ENCODE results near the gene JPH4. TPM values are rescaled to one million over a fixed set of nuclear protein-coding genes. Genes with fewer than 3 reads are reported as not detected.

Gene JPH4
- total and polyA plus RNA-seq, 2 donors = 0.14 to 0.59 TPM

DNA sequence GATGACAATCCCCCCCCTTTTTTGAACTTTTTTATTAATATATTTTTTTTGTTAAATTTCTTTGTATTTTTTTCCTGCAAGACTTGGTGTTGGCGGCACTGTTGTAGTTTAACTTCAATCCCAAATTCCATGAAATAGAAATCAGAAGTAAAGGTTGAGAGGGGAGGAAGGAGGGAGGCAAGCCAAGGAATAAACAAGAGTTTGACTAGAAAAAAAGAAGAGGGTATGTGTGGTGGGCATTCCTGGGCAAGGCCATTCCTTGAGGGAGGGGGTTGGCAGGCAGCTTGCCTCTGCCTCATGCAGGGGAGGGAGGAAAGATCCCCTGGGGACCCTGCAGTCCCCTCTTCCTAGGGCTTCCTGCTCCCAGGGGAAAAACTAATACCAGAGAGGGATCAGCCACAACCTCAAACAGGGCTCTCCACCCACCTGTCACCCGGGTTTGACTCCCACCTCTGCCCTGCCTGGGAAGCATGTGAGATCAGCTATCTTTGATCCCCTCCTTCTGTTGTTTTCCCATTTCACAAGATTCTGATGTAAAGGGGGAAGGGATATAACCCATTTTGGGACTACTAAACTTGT lies 10.5 kb downstream of the JPH4 start:
- H3K27me3 ChIP-seq (ENCODE audit: control insufficient read depth in 2 of 2, insufficient read depth in 1 of 2, low read length in 1 of 2) = peaks cover 0 to 24% of the 10 kb centered on the region in 2 donors
- H3K36me3 ChIP-seq (ENCODE audit: control insufficient read depth in 2 of 2, insufficient read depth in 2 of 2, low read length in 1 of 2) = peaks cover 26 to 27% of the 10 kb centered on the region in 2 donors
- H3K4me3 ChIP-seq (ENCODE audit: low read length in 2 of 2) = peak overlapping the region; percentile 73 to 91
- peaks cover 9 to 21% of the 10 kb centered on the region in 2 donors for H3K4me1 ChIP-seq (ENCODE audit: control insufficient read depth in 2 of 2, insufficient read depth in 2 of 2, low read length in 2 of 2)
- peak overlapping the region; percentile 73 to 87 for H3K27ac ChIP-seq (ENCODE audit: low read depth in 1 of 2, low read length in 1 of 2)
- DNase-seq (ENCODE audit: low read depth in 6 of 9, low spot score in 9 of 9) = no peak
- WGBS = 67% methylated on average over 2 of the region's 2 CpGs
- no peaks in the 10 kb centered on the region for H3K9me3 ChIP-seq (ENCODE audit: control insufficient read depth in 2 of 2, insufficient read depth in 1 of 2, low read length in 1 of 2)

DNA sequence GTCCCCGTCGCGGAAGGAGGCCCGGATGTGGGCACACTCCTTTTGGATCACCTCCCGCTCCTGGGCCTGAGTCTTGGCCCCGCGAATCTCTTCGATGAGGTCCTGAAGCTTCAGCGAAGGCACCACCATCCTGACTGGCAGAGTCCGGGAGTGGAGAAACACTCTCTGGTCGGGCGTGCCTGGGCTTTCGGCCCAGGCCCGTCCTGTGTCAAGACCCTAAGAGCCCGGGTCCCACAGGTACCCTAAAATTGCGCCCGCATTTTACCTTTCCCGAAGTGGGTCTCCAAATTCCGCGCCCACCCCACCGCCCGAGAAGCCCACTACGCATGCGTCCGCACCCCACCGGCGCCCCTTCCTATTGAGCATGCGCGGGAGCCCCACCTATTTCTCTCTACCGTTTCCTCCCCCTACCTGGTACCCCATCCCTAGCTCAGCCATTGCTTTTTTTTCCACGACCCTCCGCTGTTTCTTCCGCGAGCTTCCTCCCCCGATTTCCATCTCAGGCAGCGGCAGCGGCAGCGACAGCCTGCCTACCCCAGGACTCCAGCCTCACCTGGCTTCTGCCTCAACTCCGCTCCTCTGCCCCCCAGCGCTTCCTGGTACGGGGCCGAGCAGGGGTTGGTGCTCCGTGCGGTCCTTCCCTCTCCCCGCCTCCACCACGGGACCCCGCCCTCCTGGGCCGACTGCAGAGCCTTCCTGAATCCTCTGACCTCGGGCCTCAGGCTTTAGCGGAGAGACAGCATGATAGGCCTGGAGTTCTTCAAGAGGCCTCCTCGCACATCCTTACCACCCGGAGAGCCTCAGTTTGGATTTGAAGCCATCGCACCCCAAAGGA lies 11.2 kb downstream of the JPH4 start, which contains the start of gene AP1G2:
AP1G2 (minus strand) TSS at position 606 of the 835 bp plus-strand sequence; CDS start at position 129, 477 bp downstream.
- under 1% methylated on average over 53 of the region's 53 CpGs for WGBS
- H3K4me3 ChIP-seq (ENCODE audit: low read length in 2 of 2) = peak within 1 kb of the TSS; percentile 73 to 91
- peak in 8 of 9 donors; percentile 72 to 92 (median 83) for DNase-seq (ENCODE audit: low read depth in 6 of 9, low spot score in 9 of 9)

DNA sequence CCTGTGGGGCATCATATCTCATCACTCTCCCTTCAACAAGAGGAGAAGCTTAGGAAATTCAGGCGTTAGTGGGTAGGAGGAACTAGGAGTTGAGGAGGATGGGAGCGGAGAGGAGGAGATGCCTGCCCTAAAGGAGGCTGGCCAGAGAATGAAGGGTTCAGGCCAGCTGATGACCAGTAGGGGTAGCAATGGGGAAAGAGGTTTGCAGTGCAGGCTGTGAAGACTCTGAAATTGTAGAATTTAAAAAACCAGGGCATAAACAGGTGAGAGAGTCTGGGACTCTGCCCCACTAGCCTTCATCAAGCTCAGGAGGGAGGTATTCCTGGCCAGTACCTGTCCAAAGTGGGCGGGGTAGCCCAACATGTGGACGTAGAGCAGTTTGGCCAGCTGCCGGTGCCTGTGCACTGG lies 11.8 kb downstream of the JPH4 start:
- Histone ChIP-seq H3K27me3 (ENCODE audit: control insufficient read depth in 2 of 2, insufficient read depth in 1 of 2, low read length in 1 of 2) (peaks cover 0 to 10% of the 10 kb centered on the region in 2 donors), H3K9me3 (ENCODE audit: control insufficient read depth in 2 of 2, insufficient read depth in 1 of 2, low read length in 1 of 2) (no peaks in the 10 kb centered on the region), H3K4me3 (ENCODE audit: low read length in 2 of 2) (peak overlapping the region; percentile 73 to 91), H3K4me1 (ENCODE audit: control insufficient read depth in 2 of 2, insufficient read depth in 2 of 2, low read length in 2 of 2) (peaks cover 9 to 21% of the 10 kb centered on the region in 2 donors), H3K27ac (ENCODE audit: low read depth in 1 of 2, low read length in 1 of 2) (peak overlapping the region in 1 of 2 donors; percentile 43), H3K36me3 (ENCODE audit: control insufficient read depth in 2 of 2, insufficient read depth in 2 of 2, low read length in 1 of 2) (peaks cover 34 to 37% of the 10 kb centered on the region in 2 donors)
- no peak for DNase-seq (ENCODE audit: low read depth in 6 of 9, low spot score in 9 of 9)
- 44% methylated on average over 5 of the region's 5 CpGs for WGBS

More for the DNA sequence above, 11.2 kb downstream of the JPH4 start, which contains the start of gene AP1G2:
- Histone ChIP-seq H3K9me3 (ENCODE audit: control insufficient read depth in 2 of 2, insufficient read depth in 1 of 2, low read length in 1 of 2) (no peaks in the 10 kb centered on the region), H3K27me3 (ENCODE audit: control insufficient read depth in 2 of 2, insufficient read depth in 1 of 2, low read length in 1 of 2) (peaks cover 0 to 17% of the 10 kb centered on the region in 2 donors), H3K36me3 (ENCODE audit: control insufficient read depth in 2 of 2, insufficient read depth in 2 of 2, low read length in 1 of 2) (peaks cover 27 to 30% of the 10 kb centered on the region in 2 donors), H3K27ac (ENCODE audit: low read depth in 1 of 2, low read length in 1 of 2) (peak within 1 kb of the TSS; percentile 73 to 87), H3K4me1 (ENCODE audit: control insufficient read depth in 2 of 2, insufficient read depth in 2 of 2, low read length in 2 of 2) (peaks cover 9 to 21% of the 10 kb centered on the region in 2 donors)

DNA sequence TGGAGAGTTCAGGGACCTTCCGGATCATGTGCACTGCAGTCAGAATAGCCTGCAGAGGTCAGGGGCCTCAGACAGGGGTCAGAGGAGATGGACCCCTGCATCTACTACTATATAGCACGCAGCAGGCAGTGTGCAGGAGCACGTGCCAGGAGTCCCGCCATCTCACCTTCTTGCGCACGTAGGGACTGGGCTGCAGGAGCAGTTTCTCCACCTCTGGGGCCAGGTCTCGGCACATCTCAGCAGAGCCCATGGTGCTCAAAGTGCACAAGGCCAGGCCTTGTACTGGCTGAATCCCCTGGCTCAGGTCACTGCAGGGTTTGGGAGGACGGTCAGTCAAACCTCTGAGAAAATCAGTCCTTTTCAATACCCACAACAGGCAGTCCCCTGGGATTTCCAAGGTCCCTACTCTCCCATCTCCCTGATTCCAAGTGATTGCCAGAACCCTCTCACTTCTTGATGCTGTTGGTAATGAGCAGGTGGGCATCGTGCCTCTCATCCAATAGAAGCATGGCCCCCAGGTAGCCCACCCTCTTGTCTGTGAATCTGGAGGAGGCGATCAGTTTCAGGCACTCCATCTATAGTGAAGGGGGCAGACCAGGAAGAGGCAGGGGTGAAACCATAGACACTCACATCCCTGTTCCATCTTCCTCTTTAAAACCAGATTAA lies 12.3 kb downstream of the JPH4 start:
- DNase-seq (ENCODE audit: low read depth in 6 of 9, low spot score in 9 of 9) = no peak
- peaks cover 39 to 42% of the 10 kb centered on the region in 2 donors for H3K36me3 ChIP-seq (ENCODE audit: control insufficient read depth in 2 of 2, insufficient read depth in 2 of 2, low read length in 1 of 2)
- H3K27ac ChIP-seq (ENCODE audit: low read depth in 1 of 2, low read length in 1 of 2) = no peak overlapping the region
- H3K9me3 ChIP-seq (ENCODE audit: control insufficient read depth in 2 of 2, insufficient read depth in 1 of 2, low read length in 1 of 2) = no peaks in the 10 kb centered on the region
- peaks cover 0 to 5% of the 10 kb centered on the region in 2 donors for H3K27me3 ChIP-seq (ENCODE audit: control insufficient read depth in 2 of 2, insufficient read depth in 1 of 2, low read length in 1 of 2)
- 98% methylated on average over 10 of the region's 10 CpGs for WGBS
- H3K4me1 ChIP-seq (ENCODE audit: control insufficient read depth in 2 of 2, insufficient read depth in 2 of 2, low read length in 2 of 2) = peaks cover 9 to 21% of the 10 kb centered on the region in 2 donors
- H3K4me3 ChIP-seq (ENCODE audit: low read length in 2 of 2) = no peak overlapping the region

DNA sequence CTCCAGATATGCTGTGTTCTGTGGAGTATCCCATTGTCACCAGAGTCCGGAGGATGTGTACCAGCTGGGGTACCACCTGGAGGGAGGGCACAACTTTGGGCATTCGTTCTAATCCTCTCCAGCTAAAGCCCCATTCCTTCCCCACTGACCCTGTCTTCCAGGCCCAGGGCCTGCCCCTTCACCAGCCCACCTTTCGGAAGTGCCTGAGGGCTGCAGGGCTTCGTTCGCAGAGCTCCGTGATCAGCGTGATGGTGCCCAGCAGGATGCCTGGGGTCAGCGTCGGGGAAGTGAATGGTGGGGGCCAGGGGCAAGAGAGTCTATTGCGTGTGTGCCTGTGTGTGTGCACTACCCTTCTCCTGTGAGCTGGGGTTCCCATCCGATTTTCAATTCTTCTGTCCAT lies 13.0 kb downstream of the JPH4 start:
- DNase-seq (ENCODE audit: low read depth in 6 of 9, low spot score in 9 of 9) = no peak
- WGBS = 97% methylated on average over 11 of the region's 11 CpGs
- H3K36me3 ChIP-seq (ENCODE audit: control insufficient read depth in 2 of 2, insufficient read depth in 2 of 2, low read length in 1 of 2) = peaks cover 42 to 48% of the 10 kb centered on the region in 2 donors
- H3K4me3 ChIP-seq (ENCODE audit: low read length in 2 of 2) = no peak overlapping the region
- no peak overlapping the region for H3K27ac ChIP-seq (ENCODE audit: low read depth in 1 of 2, low read length in 1 of 2)
- no peaks in the 10 kb centered on the region for H3K27me3 ChIP-seq (ENCODE audit: control insufficient read depth in 2 of 2, insufficient read depth in 1 of 2, low read length in 1 of 2)
- H3K9me3 ChIP-seq (ENCODE audit: control insufficient read depth in 2 of 2, insufficient read depth in 1 of 2, low read length in 1 of 2) = no peaks in the 10 kb centered on the region
- peaks cover 9 to 21% of the 10 kb centered on the region in 2 donors for H3K4me1 ChIP-seq (ENCODE audit: control insufficient read depth in 2 of 2, insufficient read depth in 2 of 2, low read length in 2 of 2)

DNA sequence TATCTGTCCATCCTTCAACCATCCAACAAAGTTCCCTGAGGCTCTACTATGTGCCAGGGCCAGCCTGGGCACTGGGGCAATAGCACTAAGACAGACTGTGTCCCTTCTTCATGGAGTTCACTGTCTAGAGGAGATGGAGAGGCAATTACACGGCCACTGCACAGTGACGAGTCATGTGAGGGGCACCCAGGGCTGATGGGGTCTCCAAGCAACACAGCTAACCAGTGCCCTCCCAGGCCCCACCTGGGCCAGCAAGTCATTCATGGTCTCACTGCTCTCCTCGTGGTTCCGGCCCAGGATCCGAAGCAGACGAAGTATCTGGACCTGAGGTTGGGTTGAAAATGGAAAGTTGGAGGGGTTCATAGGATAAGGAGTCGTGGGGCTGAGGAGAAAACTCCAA lies 13.7 kb downstream of the JPH4 start:
- Histone ChIP-seq H3K27ac (ENCODE audit: low read depth in 1 of 2, low read length in 1 of 2) (no peak overlapping the region), H3K9me3 (ENCODE audit: control insufficient read depth in 2 of 2, insufficient read depth in 1 of 2, low read length in 1 of 2) (no peaks in the 10 kb centered on the region), H3K4me3 (ENCODE audit: low read length in 2 of 2) (no peak overlapping the region), H3K27me3 (ENCODE audit: control insufficient read depth in 2 of 2, insufficient read depth in 1 of 2, low read length in 1 of 2) (no peaks in the 10 kb centered on the region), H3K36me3 (ENCODE audit: control insufficient read depth in 2 of 2, insufficient read depth in 2 of 2, low read length in 1 of 2) (peaks cover 48 to 54% of the 10 kb centered on the region in 2 donors), H3K4me1 (ENCODE audit: control insufficient read depth in 2 of 2, insufficient read depth in 2 of 2, low read length in 2 of 2) (peaks cover 9 to 21% of the 10 kb centered on the region in 2 donors)
- 96% methylated on average over 7 of the region's 7 CpGs for WGBS
- no peak for DNase-seq (ENCODE audit: low read depth in 6 of 9, low spot score in 9 of 9)

DNA sequence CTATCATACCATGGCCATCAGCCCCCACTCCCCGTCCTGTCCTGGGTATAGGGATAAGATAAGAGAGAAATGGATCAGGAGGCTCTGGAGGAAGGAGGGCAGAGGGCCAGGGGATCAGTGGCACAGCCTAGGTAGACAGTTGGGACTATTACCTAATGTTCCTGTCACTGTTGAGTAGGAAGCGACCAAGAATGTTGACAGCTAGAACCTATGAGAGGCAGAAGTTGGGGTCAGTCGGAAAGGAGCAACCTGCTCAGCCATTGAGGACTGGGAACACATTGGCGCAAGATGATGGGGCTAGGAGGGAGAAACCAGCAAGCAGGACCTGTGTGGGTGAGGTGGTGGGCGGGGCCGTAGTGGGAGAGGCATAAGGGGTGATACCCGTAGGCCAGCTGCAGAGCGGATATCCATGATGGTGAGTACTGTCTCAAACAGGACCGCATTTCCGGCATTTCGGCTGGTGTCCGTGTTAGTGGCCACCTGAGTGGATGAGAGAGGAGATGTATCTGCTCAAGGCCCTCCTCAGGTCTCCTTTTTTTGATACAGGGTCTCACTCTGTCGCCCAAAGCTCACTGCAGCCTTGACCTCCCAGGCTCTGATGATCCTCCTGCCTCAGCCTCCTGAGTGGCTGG lies 14.3 kb downstream of the JPH4 start:
- Histone ChIP-seq H3K27ac (ENCODE audit: low read depth in 1 of 2, low read length in 1 of 2) (no peak overlapping the region), H3K4me1 (ENCODE audit: control insufficient read depth in 2 of 2, insufficient read depth in 2 of 2, low read length in 2 of 2) (peaks cover 9 to 21% of the 10 kb centered on the region in 2 donors), H3K27me3 (ENCODE audit: control insufficient read depth in 2 of 2, insufficient read depth in 1 of 2, low read length in 1 of 2) (no peaks in the 10 kb centered on the region), H3K9me3 (ENCODE audit: control insufficient read depth in 2 of 2, insufficient read depth in 1 of 2, low read length in 1 of 2) (no peaks in the 10 kb centered on the region), H3K4me3 (ENCODE audit: low read length in 2 of 2) (no peak overlapping the region), H3K36me3 (ENCODE audit: control insufficient read depth in 2 of 2, insufficient read depth in 2 of 2, low read length in 1 of 2) (peaks cover 54 to 60% of the 10 kb centered on the region in 2 donors)
- DNase-seq (ENCODE audit: low read depth in 6 of 9, low spot score in 9 of 9) = no peak
- WGBS = 97% methylated on average over 13 of the region's 13 CpGs

GRCh38 chr14:23563473-23564180 lies 15.0 kb downstream of the JPH4 start:
- Histone ChIP-seq H3K27ac (ENCODE audit: low read depth in 1 of 2, low read length in 1 of 2) (no peak overlapping the region), H3K27me3 (ENCODE audit: control insufficient read depth in 2 of 2, insufficient read depth in 1 of 2, low read length in 1 of 2) (no peaks in the 10 kb centered on the region), H3K4me1 (ENCODE audit: control insufficient read depth in 2 of 2, insufficient read depth in 2 of 2, low read length in 2 of 2) (peaks cover 9 to 18% of the 10 kb centered on the region in 2 donors), H3K4me3 (ENCODE audit: low read length in 2 of 2) (no peak overlapping the region), H3K36me3 (ENCODE audit: control insufficient read depth in 2 of 2, insufficient read depth in 2 of 2, low read length in 1 of 2) (peaks cover 60 to 67% of the 10 kb centered on the region in 2 donors), H3K9me3 (ENCODE audit: control insufficient read depth in 2 of 2, insufficient read depth in 1 of 2, low read length in 1 of 2) (no peaks in the 10 kb centered on the region)
- WGBS = 96% methylated on average over 14 of the region's 14 CpGs
- DNase-seq (ENCODE audit: low read depth in 6 of 9, low spot score in 9 of 9) = no peak

Measured in thymus (tissue), 11 donors.